HepG2 (cell line): ENCODE data around the gene PPAN. TPM values are rescaled to one million over a fixed set of nuclear protein-coding genes. Genes with fewer than 3 reads are reported as not detected.

Source experiments
- ERF ChIP-seq: IDR thresholded peaks from 2 replicates; pipeline ENCODE4 v1.6.1; 2018; ENCODE audit warnings: missing biosample characterization, missing genetic modification reagents
- KDM1A ChIP-seq: IDR thresholded peaks from 2 replicates; pipeline ENCODE4 v1.6.1; 2016; ENCODE audit warnings: missing compliant biosample characterization
- MBD4 ChIP-seq: IDR thresholded peaks from 2 replicates; pipeline ENCODE4 v1.6.1; 2012; ENCODE audit warnings: low read length, inconsistent platforms, borderline replicate concordance
- SALL1 ChIP-seq: sonication (generic); formaldehyde crosslinking; IDR thresholded peaks from 2 replicates; pipeline ENCODE4 v1.8.0; 2022; ENCODE audit warnings: mild to moderate bottlenecking, missing genetic modification reagents
- SAP130 ChIP-seq: IDR thresholded peaks from 2 replicates; pipeline ENCODE4 v1.6.1; 2016; ENCODE audit warnings: low read depth
- ZKSCAN5 ChIP-seq: sonication (generic); formaldehyde crosslinking; IDR thresholded peaks from 2 replicates; pipeline ENCODE4 v1.5.1; 2020; ENCODE audit warnings: mild to moderate bottlenecking, missing genetic modification reagents
- ZNF569 ChIP-seq: sonication (generic); formaldehyde crosslinking; IDR thresholded peaks from 2 replicates; pipeline ENCODE4 v1.5.0; 2020; ENCODE audit warnings: mild to moderate bottlenecking, missing genetic modification reagents, moderate library complexity, borderline replicate concordance
- ZNF605 ChIP-seq: sonication (generic); formaldehyde crosslinking; IDR thresholded peaks from 2 replicates; pipeline ENCODE4 v1.8.0; 2022; ENCODE audit warnings: mild to moderate bottlenecking, missing genetic modification reagents
- polyA plus RNA-seq, 8 experiments: library from polyadenylated mRNA; depleted of rRNA in 3 of 8; stranded (reverse) in 7 of 8; unstranded in 1 of 8; fragments of >200 nt; fragmentation: Illumina TruSeq in 4 of 8; extraction: Trizol in 4 of 8; gene quantifications; 2 replicates each; pipeline versions ENCODE4 v1.2.1 to v1.2.3, GENCODE V29; 2011 to 2016; ENCODE audit warnings: low read depth in 4 of 8, missing spikeins in 1 of 8, mixed read lengths in 1 of 8; ENCODE audit not compliant: insufficient read depth in 1 of 8
- total RNA-seq, 5 experiments: library from RNA; depleted of rRNA; stranded (reverse); fragments of >200 nt; fragmentation: Illumina TruSeq; extraction: Trizol; gene quantifications; 2 replicates each; pipeline ENCODE4 v1.2.3, GENCODE V29; 2016; ENCODE audit warnings: low read depth in 1 of 5
- TF ChIP-seq, protein P1 (sequence below): sonication (generic); formaldehyde crosslinking; IDR thresholded peaks from 2 replicates; pipeline ENCODE4 v1.4.0; 2020; ENCODE audit warnings: missing genetic modification reagents, borderline replicate concordance
- TF ChIP-seq, protein P2 (sequence below): sonication (generic); formaldehyde crosslinking; IDR thresholded peaks from 2 replicates; pipeline ENCODE4 v1.9.0; 2021; ENCODE audit warnings: missing genetic modification reagents, borderline replicate concordance
- TF ChIP-seq, protein P3 (sequence below): sonication (generic); formaldehyde crosslinking; IDR thresholded peaks from 2 replicates; pipeline ENCODE4 v1.9.0; 2022; ENCODE audit warnings: low read depth, missing genetic modification reagents
- TF ChIP-seq, protein P4 (sequence below): sonication (generic); formaldehyde crosslinking; IDR thresholded peaks from 2 replicates; pipeline ENCODE4 v1.4.0; 2020; ENCODE audit warnings: missing genetic modification reagents
- TF ChIP-seq, protein P5 (sequence below): sonication (generic); formaldehyde crosslinking; IDR thresholded peaks from 2 replicates; pipeline ENCODE4 v1.4.0; 2020; ENCODE audit warnings: missing genetic modification reagents; ENCODE audit errors: not compliant biosample characterization
- TF ChIP-seq, protein P6 (sequence below): sonication (generic); formaldehyde crosslinking; IDR thresholded peaks from 2 replicates; pipeline ENCODE4 v1.4.0; 2020; ENCODE audit warnings: mild to moderate bottlenecking, missing genetic modification reagents

PPAN gene
- total and polyA plus RNA-seq, 2 of the 13 experiments (the other 11 are each of a cell fraction or from before 2014, with no cell fraction given), result 36.2 to 41.9 TPM

DNA sequence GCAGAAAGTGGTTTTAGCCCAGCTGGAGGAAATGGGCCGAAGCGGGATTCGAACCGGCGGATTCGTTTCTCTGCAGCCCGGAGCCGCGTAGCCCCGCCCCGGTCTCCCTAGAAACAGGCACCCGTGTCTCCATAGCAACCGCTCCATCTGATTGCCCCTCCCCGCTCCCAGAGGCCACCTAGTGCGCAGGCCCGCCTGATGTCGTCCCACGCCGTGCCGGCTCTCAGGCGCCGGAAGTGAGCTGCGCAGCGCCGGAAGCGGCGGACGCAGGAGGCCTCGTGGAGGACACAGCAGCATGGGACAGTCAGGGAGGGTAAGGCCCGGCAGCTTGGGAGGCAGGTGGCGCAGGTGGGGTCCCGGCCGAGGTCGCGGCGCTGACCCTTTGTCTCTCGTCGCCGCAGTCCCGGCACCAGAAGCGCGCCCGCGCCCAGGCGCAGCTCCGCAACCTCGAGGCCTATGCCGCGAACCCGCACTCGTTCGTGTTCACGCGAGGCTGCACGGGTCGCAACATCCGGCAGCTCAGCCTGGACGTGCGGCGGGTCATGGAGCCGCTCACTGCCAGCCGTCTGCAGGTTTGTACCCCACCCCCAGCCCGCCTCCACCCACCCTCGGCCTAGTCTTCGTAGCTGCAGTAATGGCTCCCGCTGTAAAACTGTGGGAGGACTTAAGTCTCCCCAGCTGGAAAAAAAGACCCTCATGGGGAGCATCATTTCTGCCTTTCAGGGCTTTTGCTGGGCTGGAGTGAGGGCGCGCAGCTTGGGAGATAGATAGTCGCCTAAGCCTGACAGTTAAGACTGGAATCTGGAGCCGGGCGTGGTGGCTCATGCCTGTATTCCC lies at the start of gene PPAN (continued):
- TF ChIP-seq, protein P1, sequence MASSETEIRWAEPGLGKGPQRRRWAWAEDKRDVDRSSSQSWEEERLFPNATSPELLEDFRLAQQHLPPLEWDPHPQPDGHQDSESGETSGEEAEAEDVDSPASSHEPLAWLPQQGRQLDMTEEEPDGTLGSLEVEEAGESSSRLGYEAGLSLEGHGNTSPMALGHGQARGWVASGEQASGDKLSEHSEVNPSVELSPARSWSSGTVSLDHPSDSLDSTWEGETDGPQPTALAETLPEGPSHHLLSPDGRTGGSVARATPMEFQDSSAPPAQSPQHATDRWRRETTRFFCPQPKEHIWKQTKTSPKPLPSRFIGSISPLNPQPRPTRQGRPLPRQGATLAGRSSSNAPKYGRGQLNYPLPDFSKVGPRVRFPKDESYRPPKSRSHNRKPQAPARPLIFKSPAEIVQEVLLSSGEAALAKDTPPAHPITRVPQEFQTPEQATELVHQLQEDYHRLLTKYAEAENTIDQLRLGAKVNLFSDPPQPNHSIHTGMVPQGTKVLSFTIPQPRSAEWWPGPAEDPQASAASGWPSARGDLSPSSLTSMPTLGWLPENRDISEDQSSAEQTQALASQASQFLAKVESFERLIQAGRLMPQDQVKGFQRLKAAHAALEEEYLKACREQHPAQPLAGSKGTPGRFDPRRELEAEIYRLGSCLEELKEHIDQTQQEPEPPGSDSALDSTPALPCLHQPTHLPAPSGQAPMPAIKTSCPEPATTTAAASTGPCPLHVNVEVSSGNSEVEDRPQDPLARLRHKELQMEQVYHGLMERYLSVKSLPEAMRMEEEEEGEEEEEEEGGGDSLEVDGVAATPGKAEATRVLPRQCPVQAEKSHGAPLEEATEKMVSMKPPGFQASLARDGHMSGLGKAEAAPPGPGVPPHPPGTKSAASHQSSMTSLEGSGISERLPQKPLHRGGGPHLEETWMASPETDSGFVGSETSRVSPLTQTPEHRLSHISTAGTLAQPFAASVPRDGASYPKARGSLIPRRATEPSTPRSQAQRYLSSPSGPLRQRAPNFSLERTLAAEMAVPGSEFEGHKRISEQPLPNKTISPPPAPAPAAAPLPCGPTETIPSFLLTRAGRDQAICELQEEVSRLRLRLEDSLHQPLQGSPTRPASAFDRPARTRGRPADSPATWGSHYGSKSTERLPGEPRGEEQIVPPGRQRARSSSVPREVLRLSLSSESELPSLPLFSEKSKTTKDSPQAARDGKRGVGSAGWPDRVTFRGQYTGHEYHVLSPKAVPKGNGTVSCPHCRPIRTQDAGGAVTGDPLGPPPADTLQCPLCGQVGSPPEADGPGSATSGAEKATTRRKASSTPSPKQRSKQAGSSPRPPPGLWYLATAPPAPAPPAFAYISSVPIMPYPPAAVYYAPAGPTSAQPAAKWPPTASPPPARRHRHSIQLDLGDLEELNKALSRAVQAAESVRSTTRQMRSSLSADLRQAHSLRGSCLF (CRISPR knock-in tag), result no peak
- peak; percentile 99 for TF ChIP-seq SAP130 (CRISPR knock-in tag)
- TF ChIP-seq, protein P2, sequence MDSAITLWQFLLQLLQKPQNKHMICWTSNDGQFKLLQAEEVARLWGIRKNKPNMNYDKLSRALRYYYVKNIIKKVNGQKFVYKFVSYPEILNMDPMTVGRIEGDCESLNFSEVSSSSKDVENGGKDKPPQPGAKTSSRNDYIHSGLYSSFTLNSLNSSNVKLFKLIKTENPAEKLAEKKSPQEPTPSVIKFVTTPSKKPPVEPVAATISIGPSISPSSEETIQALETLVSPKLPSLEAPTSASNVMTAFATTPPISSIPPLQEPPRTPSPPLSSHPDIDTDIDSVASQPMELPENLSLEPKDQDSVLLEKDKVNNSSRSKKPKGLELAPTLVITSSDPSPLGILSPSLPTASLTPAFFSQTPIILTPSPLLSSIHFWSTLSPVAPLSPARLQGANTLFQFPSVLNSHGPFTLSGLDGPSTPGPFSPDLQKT (CRISPR knock-in tag), result no peak; the same call in 1 of the 2 replicates
- peak; percentile 69 for TF ChIP-seq ZNF605
- TF ChIP-seq, protein P3, sequence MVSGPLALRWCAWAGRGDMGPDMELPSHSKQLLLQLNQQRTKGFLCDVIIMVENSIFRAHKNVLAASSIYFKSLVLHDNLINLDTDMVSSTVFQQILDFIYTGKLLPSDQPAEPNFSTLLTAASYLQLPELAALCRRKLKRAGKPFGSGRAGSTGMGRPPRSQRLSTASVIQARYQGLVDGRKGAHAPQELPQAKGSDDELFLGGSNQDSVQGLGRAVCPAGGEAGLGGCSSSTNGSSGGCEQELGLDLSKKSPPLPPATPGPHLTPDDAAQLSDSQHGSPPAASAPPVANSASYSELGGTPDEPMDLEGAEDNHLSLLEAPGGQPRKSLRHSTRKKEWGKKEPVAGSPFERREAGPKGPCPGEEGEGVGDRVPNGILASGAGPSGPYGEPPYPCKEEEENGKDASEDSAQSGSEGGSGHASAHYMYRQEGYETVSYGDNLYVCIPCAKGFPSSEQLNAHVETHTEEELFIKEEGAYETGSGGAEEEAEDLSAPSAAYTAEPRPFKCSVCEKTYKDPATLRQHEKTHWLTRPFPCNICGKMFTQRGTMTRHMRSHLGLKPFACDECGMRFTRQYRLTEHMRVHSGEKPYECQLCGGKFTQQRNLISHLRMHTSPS (CRISPR knock-in tag), result no peak
- no peak for TF ChIP-seq ZKSCAN5 (CRISPR knock-in tag)
- peak; percentile 90 for TF ChIP-seq ERF (CRISPR knock-in tag)
- TF ChIP-seq, protein P4, sequence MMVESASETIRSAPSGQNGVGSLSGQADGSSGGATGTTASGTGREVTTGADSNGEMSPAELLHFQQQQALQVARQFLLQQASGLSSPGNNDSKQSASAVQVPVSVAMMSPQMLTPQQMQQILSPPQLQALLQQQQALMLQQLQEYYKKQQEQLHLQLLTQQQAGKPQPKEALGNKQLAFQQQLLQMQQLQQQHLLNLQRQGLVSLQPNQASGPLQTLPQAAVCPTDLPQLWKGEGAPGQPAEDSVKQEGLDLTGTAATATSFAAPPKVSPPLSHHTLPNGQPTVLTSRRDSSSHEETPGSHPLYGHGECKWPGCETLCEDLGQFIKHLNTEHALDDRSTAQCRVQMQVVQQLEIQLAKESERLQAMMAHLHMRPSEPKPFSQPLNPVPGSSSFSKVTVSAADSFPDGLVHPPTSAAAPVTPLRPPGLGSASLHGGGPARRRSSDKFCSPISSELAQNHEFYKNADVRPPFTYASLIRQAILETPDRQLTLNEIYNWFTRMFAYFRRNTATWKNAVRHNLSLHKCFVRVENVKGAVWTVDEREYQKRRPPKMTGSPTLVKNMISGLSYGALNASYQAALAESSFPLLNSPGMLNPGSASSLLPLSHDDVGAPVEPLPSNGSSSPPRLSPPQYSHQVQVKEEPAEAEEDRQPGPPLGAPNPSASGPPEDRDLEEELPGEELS, result peak; percentile 43; the same call in 1 of the 2 replicates
- TF ChIP-seq SALL1, result peak; percentile 91
- TF ChIP-seq KDM1A (CRISPR knock-in tag), result no peak
- no peak for TF ChIP-seq MBD4
- TF ChIP-seq, protein P5, sequence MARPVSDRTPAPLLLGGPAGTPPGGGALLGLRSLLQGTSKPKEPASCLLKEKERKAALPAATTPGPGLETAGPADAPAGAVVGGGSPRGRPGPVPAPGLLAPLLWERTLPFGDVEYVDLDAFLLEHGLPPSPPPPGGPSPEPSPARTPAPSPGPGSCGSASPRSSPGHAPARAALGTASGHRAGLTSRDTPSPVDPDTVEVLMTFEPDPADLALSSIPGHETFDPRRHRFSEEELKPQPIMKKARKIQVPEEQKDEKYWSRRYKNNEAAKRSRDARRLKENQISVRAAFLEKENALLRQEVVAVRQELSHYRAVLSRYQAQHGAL (CRISPR knock-in tag), result no peak
- no peak for TF ChIP-seq ZNF569 (CRISPR knock-in tag)
- TF ChIP-seq, protein P6, sequence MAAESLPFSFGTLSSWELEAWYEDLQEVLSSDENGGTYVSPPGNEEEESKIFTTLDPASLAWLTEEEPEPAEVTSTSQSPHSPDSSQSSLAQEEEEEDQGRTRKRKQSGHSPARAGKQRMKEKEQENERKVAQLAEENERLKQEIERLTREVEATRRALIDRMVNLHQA, result no peak
